Chondrocyte (in vitro differentiated cells): ENCODE results near the gene PDCD4. TPM values are rescaled to one million over a fixed set of nuclear protein-coding genes. Genes with fewer than 3 reads are reported as not detected.

Experiments
- DNase-seq: peaks from one replicate; pipeline ENCODE4 v3.0.0; 2021; ENCODE audit warnings: mixed read lengths, low spot score
- H3K27ac Mint-ChIP-seq: one replicate; pipeline ENCODE4 v1.8.0; 2021; ENCODE audit warnings: mild to moderate bottlenecking, moderate library complexity, mixed read lengths; ENCODE audit not compliant: unreplicated experiment
- H3K27me3 Mint-ChIP-seq: 2 replicates; pipeline ENCODE4 v1.8.0; 2021; ENCODE audit warnings: low read depth, mixed read lengths
- H3K36me3 Mint-ChIP-seq: 2 replicates; pipeline ENCODE4 v1.8.0; 2021; ENCODE audit warnings: low read depth, mixed read lengths
- H3K4me1 Mint-ChIP-seq: 2 replicates; pipeline ENCODE4 v1.8.0; 2021; ENCODE audit warnings: low read depth, mild to moderate bottlenecking, mixed read lengths
- H3K4me3 Mint-ChIP-seq: one replicate; pipeline ENCODE4 v1.8.0; 2021; ENCODE audit warnings: mild to moderate bottlenecking, moderate library complexity, mixed read lengths; ENCODE audit not compliant: unreplicated experiment
- H3K9me3 Mint-ChIP-seq: 2 replicates; pipeline ENCODE4 v1.8.0; 2021; ENCODE audit warnings: low read depth, mixed read lengths
- total RNA-seq: library from RNA; stranded (reverse); gene quantifications from 3 replicates; pipeline ENCODE4 v1.2.1, GENCODE V29; 2021
- TF ChIP-seq, protein P1 (sequence below): fragments of 200-600 bp; sonication (generic); IDR thresholded peaks from 2 replicates; pipeline ENCODE4 v1.5.0; 2021; ENCODE audit warnings: antibody characterized with exemption, mild to moderate bottlenecking, moderate library complexity

PDCD4 gene
- total RNA-seq, 1 donor from 2014 or later: 80.3 TPM

DNA sequence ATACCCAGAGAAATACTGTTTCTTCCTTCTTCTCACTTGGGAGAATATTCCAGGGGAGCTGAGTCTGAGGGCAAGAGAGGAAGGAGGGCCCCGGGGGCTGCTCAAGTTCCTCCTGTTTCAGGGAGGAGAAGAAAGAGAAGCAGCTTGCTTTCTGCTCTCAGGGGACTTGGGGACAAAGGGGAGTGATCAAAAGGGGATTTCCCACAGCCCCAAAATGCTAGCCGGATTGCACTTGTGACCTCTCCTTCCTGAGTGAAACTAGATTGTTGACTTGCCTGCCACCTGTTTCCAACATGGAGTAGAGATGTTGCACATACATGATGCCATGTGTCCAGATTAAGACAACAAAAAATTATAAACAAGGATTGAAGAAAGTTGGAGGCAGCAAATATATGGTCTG, 28.7 kb upstream of the PDCD4 start:
- Mint-ChIP-seq H3K4me3 (no peak overlapping the region), H3K36me3 (no peaks in the 10 kb centered on the region), H3K27me3 (no peaks in the 10 kb centered on the region), H3K9me3 (no peaks in the 10 kb centered on the region), H3K27ac (no peak overlapping the region), H3K4me1 (peaks cover 33% of the 10 kb centered on the region)
- no peak for DNase-seq
- TF ChIP-seq, protein P1, sequence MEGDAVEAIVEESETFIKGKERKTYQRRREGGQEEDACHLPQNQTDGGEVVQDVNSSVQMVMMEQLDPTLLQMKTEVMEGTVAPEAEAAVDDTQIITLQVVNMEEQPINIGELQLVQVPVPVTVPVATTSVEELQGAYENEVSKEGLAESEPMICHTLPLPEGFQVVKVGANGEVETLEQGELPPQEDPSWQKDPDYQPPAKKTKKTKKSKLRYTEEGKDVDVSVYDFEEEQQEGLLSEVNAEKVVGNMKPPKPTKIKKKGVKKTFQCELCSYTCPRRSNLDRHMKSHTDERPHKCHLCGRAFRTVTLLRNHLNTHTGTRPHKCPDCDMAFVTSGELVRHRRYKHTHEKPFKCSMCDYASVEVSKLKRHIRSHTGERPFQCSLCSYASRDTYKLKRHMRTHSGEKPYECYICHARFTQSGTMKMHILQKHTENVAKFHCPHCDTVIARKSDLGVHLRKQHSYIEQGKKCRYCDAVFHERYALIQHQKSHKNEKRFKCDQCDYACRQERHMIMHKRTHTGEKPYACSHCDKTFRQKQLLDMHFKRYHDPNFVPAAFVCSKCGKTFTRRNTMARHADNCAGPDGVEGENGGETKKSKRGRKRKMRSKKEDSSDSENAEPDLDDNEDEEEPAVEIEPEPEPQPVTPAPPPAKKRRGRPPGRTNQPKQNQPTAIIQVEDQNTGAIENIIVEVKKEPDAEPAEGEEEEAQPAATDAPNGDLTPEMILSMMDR: no peak

DNA sequence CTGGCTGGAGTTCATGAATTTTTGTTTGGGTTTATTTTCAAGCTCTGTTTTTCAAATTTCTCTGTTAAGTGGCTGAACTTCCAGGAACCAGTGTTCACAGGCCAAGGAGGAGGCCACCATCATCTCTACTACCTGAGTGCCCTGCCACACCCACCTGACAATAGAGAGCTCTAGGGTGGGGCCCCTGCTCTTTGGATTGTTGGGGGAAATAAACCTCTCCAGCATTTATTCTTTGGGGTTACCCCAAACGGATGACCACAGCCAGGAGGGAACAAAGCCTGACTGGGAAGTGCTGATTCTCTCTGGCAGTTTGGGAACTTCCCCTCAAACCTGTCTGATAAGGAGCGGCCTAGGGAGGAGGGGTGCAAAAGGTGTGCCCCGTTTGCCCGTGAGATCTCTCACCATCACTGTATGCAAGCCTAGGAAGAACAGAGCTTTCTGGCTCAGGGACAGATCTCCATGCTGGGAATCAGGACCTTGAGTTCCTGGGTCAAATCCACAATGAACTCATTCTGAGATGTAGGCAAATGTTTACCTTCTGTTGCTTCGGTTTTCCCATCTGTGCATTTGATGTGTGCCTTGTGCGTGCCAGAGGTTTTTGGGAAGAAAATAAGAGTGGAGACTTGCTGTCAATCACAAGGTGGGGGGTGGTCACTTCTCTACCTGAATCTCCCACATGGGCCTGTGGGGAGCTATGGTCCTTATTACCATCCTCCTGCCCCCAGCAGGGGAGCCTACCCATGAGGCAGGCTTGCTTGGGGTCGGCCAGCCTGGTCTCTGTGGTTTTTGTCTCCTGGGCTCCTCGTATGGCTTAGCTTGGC, 27.7 kb upstream of the PDCD4 start:
- no peaks in the 10 kb centered on the region for H3K9me3 Mint-ChIP-seq
- no peak overlapping the region for H3K27ac Mint-ChIP-seq
- H3K4me3 Mint-ChIP-seq: no peak overlapping the region
- DNase-seq: no peak
- peaks cover 28% of the 10 kb centered on the region for H3K4me1 Mint-ChIP-seq
- TF ChIP-seq, protein P1: no peak
- no peaks in the 10 kb centered on the region for H3K36me3 Mint-ChIP-seq
- no peaks in the 10 kb centered on the region for H3K27me3 Mint-ChIP-seq

DNA sequence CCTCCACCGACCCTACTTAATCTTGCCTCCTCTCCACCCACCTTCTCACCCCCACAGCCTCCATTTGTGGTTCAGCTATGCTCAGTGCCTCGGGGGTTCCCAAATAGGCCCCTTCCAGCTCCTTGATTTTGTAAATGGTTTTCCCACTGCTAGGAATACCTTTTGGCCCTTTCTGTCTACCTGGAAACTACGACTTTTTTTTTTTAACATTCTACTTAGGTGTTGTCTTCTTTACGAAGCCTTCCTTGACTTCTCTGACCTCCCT, 27.2 kb upstream of the PDCD4 start:
- Mint-ChIP-seq H3K27me3 (no peaks in the 10 kb centered on the region), H3K4me1 (peaks cover 23% of the 10 kb centered on the region), H3K9me3 (no peaks in the 10 kb centered on the region), H3K36me3 (no peaks in the 10 kb centered on the region), H3K4me3 (no peak overlapping the region), H3K27ac (no peak overlapping the region)
- TF ChIP-seq, protein P1: no peak
- no peak for DNase-seq

DNA sequence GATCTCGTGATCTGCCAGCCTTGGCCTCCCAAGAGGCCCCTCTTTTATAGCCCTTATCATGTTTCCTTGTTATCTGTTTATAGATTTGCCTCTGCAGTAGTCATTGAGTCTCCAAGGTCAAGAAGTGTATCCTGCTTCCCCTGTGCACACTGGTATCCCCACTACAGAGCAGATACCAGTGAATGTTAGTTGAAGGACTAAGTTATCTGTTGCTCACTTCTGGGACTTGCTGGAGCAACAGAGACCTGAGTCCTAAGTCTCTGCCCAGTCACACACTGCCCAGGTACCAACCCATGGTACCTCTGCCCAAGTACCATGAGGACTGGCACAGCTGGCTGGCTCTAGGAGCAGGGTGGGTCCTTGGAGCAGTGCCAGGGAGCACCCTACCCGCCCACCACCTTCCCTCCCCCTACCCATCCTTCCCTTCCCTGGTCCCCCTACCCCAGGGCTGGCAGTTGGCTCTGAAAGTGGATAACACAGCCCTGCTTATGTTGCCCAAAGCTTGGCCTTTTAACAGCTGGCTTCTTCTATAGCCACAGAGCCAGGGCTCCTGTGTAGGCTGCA, 26.5 kb upstream of the PDCD4 start:
- no peak for DNase-seq
- Mint-ChIP-seq H3K4me1 (peaks cover 17% of the 10 kb centered on the region), H3K9me3 (no peaks in the 10 kb centered on the region), H3K27ac (no peak overlapping the region), H3K27me3 (no peaks in the 10 kb centered on the region), H3K4me3 (no peak overlapping the region), H3K36me3 (no peaks in the 10 kb centered on the region)
- TF ChIP-seq, protein P1: no peak

DNA sequence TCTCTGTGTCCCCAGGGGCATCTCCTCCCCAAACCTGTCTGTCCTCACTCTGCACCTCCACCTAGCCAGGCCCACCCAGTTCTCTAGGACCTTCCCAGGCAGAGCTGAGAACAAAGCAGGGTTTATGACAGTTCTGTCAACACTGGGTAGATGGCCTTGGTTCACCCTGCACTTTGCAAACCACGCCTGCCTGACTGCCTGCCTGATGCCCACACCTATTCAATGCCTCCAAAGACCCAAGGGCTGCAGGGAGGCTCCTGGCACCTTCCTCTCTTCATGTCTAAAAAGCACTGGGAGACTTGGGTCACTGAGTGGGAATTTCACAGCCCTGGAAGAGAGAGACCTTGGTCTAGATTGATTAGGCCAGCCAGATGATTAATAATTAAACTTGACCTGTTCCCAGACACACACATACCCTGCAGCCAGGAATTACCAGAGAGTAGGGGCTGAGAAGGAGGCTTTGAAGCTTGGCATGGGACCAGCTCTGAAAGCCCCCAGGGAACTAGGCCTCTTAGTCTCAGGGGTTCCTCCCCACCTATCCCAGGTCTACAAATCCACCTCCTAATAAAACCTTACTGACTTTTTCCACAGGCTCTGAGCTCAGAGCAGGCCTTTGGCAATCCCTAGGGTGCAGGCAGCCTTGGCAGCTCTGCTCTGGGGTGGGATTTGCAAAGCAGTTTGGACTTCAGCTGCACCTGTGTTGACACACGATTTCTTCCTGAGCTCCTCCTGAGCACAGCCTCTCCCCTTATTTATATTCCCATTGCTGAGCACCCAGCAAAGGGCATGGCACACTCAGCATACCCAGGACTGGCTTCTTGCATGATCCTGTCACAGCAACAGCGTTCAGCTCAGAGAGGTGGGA, 25.7 kb upstream of the PDCD4 start:
- H3K4me3 Mint-ChIP-seq: no peak overlapping the region
- H3K27ac Mint-ChIP-seq: no peak overlapping the region

More for the DNA sequence above, 25.7 kb upstream of the PDCD4 start:
- Mint-ChIP-seq H3K9me3 (no peaks in the 10 kb centered on the region), H3K27me3 (no peaks in the 10 kb centered on the region), H3K36me3 (no peaks in the 10 kb centered on the region), H3K4me1 (peaks cover 13% of the 10 kb centered on the region)
- TF ChIP-seq, protein P1: no peak
- DNase-seq: no peak
